Sigmoid colon (tissue), 7 donors: ENCODE data around the gene UBE2S. TPM values are rescaled to one million over a fixed set of nuclear protein-coding genes. Genes with fewer than 3 reads are reported as not detected.
A peak's percentile ranks its signal among the peaks of the same experiment; 100 is the strongest.

ENCODE experiments used
- DNase-seq: peaks from one replicate; pipeline ENCODE4 v3.0.0-alpha.2; 2019
- H3K27ac ChIP-seq, 4 donors: fragments of 200-600 bp; sonication (generic); one replicate each; pipeline ENCODE4 v1.5.1; 2016 to 2019; ENCODE audit warnings: mild to moderate bottlenecking in 1 of 4
- H3K27me3 ChIP-seq, 3 donors: fragments of 200-600 bp; sonication (generic); one replicate each; pipeline ENCODE4 v1.5.1; 2019; ENCODE audit warnings: mild to moderate bottlenecking in 1 of 3
- H3K36me3 ChIP-seq, 4 donors: fragments of 200-600 bp; sonication (generic); one replicate each; pipeline ENCODE4 v1.5.1; 2016 to 2019
- H3K4me1 ChIP-seq, 4 donors: fragments of 200-600 bp; sonication (generic); one replicate each; pipeline ENCODE4 v1.5.1; 2017 to 2019
- H3K4me3 ChIP-seq, 4 donors: fragments of 200-600 bp; sonication (generic); one replicate each; pipeline ENCODE4 v1.5.1; 2017 to 2019; ENCODE audit warnings: mild to moderate bottlenecking in 2 of 4, moderate library complexity in 1 of 4
- H3K9me3 ChIP-seq, 4 donors: fragments of 200-600 bp in 3 of 4; sonication (generic) in 3 of 4; one replicate each; pipeline versions ENCODE4 v1.5.1 to v1.6.1; 2013 to 2019
- CTCF ChIP-seq, 4 experiments: fragments of 450-650 bp in 3 of 4; fragments of 200-600 bp in 1 of 4; IDR thresholded peaks; one replicate each; pipeline ENCODE4 v1.5.1; 2016 to 2019; ENCODE audit warnings: antibody characterized with exemption in 4 of 4, mild to moderate bottlenecking in 3 of 4, moderate library complexity in 2 of 4
- EP300 ChIP-seq, 4 donors: sonication (generic); formaldehyde crosslinking; IDR thresholded peaks; one replicate each; pipeline ENCODE4 v1.6.1; 2017; ENCODE audit warnings: antibody characterized with exemption in 4 of 4
- POLR2A ChIP-seq, 2 donors: fragments of 450-650 bp; IDR thresholded peaks; one replicate each; pipeline ENCODE4 v1.6.1; 2016; ENCODE audit warnings: antibody characterized with exemption in 2 of 2, mild to moderate bottlenecking in 2 of 2, moderate library complexity in 2 of 2
- POLR2AphosphoS5 ChIP-seq, 4 donors: sonication (generic); formaldehyde crosslinking; IDR thresholded peaks; one replicate each; pipeline ENCODE4 v1.6.1; 2017; ENCODE audit warnings: antibody characterized with exemption in 4 of 4
- WGBS, 2 donors: extraction: QIAGEN DNeasy Blood & Tissue Kit; methylation state at CpG; one replicate each; pipeline ENCODE4 v1.1.7; 2013; 5-methylcytosine and 5-hydroxymethylcytosine counted together
- intact Hi-C: fragments of 100-400 bp; cut with DNase I; formaldehyde crosslinking; loops from one replicate; pipeline ENCODE4 v1.15.1; 2023
- polyA plus RNA-seq, 3 donors: library from polyadenylated mRNA; stranded (reverse); fragments of 200-250 nt; gene quantifications; one replicate each; pipeline ENCODE4 v1.2.3, GENCODE V29; 2013
- total RNA-seq, 4 donors: library from RNA; depleted of rRNA; stranded (reverse); fragments of >200 nt; gene quantifications; one replicate each; pipeline ENCODE4 v1.1.0, GENCODE V29; 2016
- donor health status: healthy with polysubstance abuse.
- donor health status: Bipolar disorder and iron deficiency.
- donor health status: healthy.

The UBE2S gene
- total and polyA plus RNA-seq, 7 donors, result 6.6 to 32.6 (median 16.2) TPM

GRCh38 chr19:55373306-55373992, 34.1 kb downstream of the UBE2S start:
- Histone ChIP-seq H3K27me3 (peaks cover 64 to 97% (median 84%) of the 10 kb centered on the region in 3 donors), H3K4me3 (no peak overlapping the region), H3K9me3 (no peaks in the 10 kb centered on the region), H3K27ac (no peak overlapping the region), H3K4me1 (peaks cover 0 to 28% (median 26%) of the 10 kb centered on the region in 4 donors), H3K36me3 (no peaks in the 10 kb centered on the region)
- intact Hi-C loops, result no loop called here
- DNase-seq, result no peak
- 18 to 46% methylated on average over 9 of the region's 9 CpGs for WGBS, 2 donors
- TF ChIP-seq POLR2AphosphoS5 (IDR thresholded peaks at IDR 0.05), result no peak
- TF ChIP-seq CTCF (IDR thresholded peaks at IDR 0.05), result no peak
- no peak for TF ChIP-seq POLR2A (IDR thresholded peaks at IDR 0.05)
- no peak for TF ChIP-seq EP300 (IDR thresholded peaks at IDR 0.05)

GRCh38 chr19:55372316-55373081, 35.1 kb downstream of the UBE2S start:
- Histone ChIP-seq H3K4me1 (peaks cover 0 to 27% (median 24%) of the 10 kb centered on the region in 4 donors), H3K4me3 (no peak overlapping the region), H3K9me3 (no peaks in the 10 kb centered on the region), H3K27ac (no peak overlapping the region), H3K27me3 (peaks cover 66 to 100% (median 93%) of the 10 kb centered on the region in 3 donors), H3K36me3 (no peaks in the 10 kb centered on the region)
- TF ChIP-seq POLR2AphosphoS5 (IDR thresholded peaks at IDR 0.05) (no peak), POLR2A (IDR thresholded peaks at IDR 0.05) (no peak), EP300 (IDR thresholded peaks at IDR 0.05) (no peak), CTCF (IDR thresholded peaks at IDR 0.05) (no peak)
- DNase-seq, result no peak
- intact Hi-C loops, result no loop called here
- 29 to 41% methylated on average over 24 of the region's 24 CpGs for WGBS, 2 donors

- peak within 1 kb of the TSS in 1 of 4 donors; percentile 31 for H3K27ac ChIP-seq
- peak within 1 kb of the TSS in 2 of 4 donors; percentile 37 to 38 for H3K4me3 ChIP-seq
- 7 to 10% methylated on average over 32 of the region's 32 CpGs for WGBS, 2 donors
- DNase-seq, result no peak
- no peaks in the 10 kb centered on the region for H3K36me3 ChIP-seq
- TF ChIP-seq EP300 (IDR thresholded peaks at IDR 0.05), result no peak
- no peak for TF ChIP-seq POLR2AphosphoS5 (IDR thresholded peaks at IDR 0.05)
- no peak for TF ChIP-seq POLR2A (IDR thresholded peaks at IDR 0.05)
- no peak for TF ChIP-seq CTCF (IDR thresholded peaks at IDR 0.05)
- no peaks in the 10 kb centered on the region for H3K9me3 ChIP-seq
- H3K27me3 ChIP-seq, result peaks cover 58 to 85% (median 77%) of the 10 kb centered on the region in 3 donors
- H3K4me1 ChIP-seq, result peaks cover 0 to 27% (median 23%) of the 10 kb centered on the region in 4 donors
- intact Hi-C loops, result no loop called here
Measured at GRCh38 chr19:55370305-55370988, 37.1 kb downstream of the UBE2S start, which contains the start of gene IL11. Gene IL11, minus strand, starts transcription at chr19:55370463. Its CDS starts 153 bp downstream, at chr19:55370310.

GRCh38 chr19:55369653-55370304, 37.8 kb downstream of the UBE2S start:
- H3K9me3 ChIP-seq, result no peaks in the 10 kb centered on the region
- DNase-seq, result no peak
- no peaks in the 10 kb centered on the region for H3K36me3 ChIP-seq
- 2 to 3% methylated on average over 59 of the region's 59 CpGs for WGBS, 2 donors
- H3K4me3 ChIP-seq, result peak overlapping the region in 2 of 4 donors; percentile 37 to 38
- TF ChIP-seq CTCF (IDR thresholded peaks at IDR 0.05) (no peak), EP300 (IDR thresholded peaks at IDR 0.05) (no peak), POLR2A (IDR thresholded peaks at IDR 0.05) (no peak), POLR2AphosphoS5 (IDR thresholded peaks at IDR 0.05) (no peak)
- H3K4me1 ChIP-seq, result peaks cover 0 to 27% (median 23%) of the 10 kb centered on the region in 4 donors
- peak overlapping the region in 1 of 4 donors; percentile 28 for H3K27ac ChIP-seq
- intact Hi-C loops, result no loop called here
- H3K27me3 ChIP-seq, result peaks cover 56 to 80% (median 70%) of the 10 kb centered on the region in 3 donors
